HG03064 (cell line): ENCODE measurements around the gene ARHGEF38.

ENCODE experiments used
- ATAC-seq: cut with Tn5 transposase; IDR thresholded peaks from one replicate; pipeline ENCODE4 v1.9.1; 2021; ENCODE audit warnings: low read depth; ENCODE audit not compliant: unreplicated experiment

The ARHGEF38 gene

DNA sequence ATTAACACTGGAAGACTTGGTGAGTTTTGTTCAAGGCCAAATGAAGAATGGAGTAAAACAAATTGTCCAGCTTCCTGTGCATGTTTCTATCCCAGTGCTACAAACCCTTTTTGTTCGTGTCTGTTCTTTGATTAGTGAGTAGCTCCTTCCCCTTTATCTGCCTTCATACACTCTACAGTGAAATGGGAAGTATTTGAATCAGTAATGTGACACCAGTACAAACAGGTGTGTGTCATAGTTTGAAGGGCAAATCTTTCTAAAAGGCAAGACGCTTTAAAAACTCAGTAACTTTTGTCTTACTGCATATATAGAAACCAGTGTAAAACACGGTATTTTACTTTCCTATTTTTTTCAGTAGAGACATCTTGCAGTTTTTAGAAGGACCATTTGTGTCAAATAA lies 5.9 kb downstream of the ARHGEF38 start:
- no peak for ATAC-seq

DNA sequence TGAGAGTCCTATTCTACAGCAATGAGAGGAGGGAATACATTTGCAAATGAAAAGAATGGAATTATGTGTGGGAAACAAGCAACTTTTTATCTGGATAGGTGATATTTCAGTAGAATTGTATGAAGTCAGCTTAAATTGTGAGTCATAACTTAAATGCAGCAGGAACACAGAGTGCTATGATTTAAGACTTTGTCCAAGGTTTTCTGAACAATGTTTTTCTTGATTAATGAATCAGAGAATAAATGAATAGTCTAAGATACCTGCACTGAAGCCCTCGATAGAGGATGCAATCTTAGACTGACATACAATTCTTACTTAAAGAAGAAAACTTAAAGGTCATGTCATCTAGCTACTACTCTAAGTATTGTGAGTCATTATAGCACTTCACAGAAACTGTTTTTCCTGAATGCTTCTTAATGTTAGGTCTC lies 8.0 kb downstream of the ARHGEF38 start:
- ATAC-seq: no peak

DNA sequence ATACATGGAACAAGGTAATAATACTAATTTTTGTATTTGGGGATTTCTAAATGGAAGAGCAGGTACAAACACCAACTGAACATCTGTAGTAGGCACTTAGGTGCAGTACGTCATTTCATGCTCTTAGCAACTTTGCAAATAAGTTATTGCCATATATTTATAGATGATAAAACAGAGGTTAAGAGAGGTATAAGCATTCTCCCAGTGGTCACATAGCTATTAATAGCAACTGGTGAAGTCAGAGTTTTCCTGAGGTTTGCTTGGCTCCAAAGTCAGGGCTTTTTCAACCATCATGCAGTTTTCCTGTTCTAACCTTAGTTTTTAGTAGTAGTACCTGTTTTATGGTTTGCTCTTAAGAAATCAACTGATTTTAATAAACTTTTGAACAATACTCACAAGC lies 10.9 kb downstream of the ARHGEF38 start:
- ATAC-seq: no peak

DNA sequence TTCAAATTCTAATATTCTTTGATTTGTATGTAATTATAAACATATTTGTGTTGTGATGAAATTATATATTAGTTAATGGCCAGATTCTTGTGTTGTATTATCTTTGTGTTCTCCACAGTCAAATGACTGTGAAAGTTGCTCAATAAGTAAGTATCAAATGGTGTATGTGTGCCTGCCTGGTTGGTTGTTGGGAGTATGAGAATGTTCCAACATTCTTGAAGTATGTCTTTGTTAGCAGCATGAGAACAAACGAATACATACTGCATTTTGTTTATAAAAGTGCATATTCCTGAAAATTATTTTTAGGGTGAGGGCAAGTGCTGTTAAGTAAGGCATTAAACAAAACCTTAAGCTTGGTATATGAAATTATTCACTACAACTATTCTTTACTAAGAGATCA lies 16.2 kb downstream of the ARHGEF38 start:
- ATAC-seq: no peak

DNA sequence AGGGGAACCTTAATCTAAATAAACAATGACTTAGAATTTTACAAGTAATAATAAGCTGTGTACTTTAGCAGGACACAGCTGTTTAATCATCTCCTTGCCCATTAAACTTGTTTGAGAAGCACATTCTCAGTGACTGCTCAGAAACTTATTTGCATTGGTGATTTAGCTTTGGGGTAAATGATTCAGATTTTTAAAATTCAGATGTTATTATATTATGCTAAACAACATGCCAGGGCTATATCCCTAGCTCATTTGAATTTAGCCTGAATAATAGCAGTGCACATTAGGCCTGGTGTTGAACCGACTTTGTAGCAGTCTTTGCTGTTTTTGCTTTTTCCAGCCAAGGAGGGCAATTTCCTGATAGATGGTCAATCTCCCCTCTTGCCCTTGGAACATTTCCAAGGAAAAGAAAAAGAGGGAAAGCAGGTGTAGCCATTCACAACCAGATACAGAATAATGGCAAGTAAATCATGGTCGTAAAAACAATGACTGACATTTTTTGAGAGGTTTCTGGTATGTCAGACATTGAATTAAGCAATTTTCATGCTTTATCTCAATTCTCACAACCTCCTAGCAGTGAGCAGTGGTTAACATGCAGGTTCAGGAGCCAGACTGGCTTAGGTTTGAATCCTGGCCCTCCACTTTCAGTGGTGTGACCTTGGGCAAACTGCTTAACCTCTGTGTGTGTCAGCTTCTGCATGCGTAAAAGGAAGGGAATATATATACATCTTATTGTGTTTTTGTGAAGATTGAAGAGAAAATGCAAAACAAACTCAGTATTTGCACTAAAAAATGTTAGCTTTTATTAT lies 16.8 kb downstream of the ARHGEF38 start:
- ATAC-seq: no peak

DNA sequence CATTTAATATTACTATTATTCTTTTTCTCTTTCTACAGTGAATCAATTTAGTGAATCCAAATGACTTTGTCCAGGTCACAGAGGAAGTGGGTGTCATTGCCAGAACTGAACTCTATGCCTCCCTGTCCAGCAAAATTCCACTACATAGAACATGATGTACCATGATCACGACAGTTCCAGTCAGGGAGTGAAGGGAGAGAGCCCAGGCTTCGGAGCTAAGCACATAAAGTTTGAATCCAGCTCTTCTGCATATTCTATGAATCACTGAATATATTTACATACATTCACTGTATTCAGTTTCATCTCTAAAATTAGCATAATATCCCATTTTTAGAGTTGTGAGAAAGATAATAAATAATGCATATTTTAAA lies 17.4 kb downstream of the ARHGEF38 start:
- no peak for ATAC-seq

DNA sequence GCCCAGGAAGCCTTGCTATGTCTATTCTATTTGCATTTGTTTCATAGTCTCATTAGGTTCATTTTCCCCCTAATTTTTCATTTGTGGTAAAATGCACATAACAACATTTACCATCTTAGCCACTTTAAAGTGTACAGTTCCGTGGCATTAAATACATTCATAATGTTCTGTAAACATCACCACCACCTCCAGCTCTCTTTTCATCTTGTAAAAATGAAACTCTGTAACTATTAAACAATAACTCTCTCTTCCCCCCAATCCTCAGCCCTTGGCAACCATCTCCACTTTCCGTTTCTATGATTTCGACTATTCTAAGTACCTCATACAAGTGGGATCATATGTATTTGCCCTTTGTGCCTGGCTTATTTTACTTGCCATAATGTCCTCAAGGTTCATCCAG lies 19.9 kb downstream of the ARHGEF38 start:
- ATAC-seq: no peak

DNA sequence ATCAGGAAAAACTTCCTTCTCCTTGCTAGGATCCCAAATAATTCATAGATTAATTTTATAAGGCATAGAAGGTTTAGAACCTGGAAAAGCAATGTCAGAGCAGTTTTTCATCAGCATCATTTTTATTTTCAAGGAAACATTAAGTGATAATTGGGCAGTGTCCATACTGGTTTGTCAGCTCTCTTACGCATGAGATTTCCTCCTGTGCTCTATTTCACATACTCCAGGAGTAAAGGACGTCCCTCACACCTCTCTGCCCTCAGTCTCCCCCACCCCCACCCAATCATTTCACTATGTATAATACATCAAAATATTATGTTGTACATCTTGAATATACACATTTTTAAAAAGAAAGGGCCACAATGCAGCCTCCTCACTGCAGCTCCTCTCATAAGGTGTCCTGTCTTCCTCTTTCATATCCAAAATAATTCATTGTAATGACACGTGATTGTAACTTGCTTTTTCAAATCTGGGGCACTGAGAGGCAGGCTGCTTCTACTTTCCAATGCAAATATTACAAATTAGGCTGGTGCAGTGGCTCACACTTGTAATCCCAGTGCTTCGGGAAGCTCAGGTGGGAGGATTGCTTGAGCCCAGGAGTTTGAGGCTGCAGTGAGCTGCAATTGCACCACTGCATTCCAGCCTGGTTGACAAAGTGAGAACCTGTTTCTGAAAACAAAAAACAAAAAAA lies 34.4 kb downstream of the ARHGEF38 start:
- ATAC-seq: no peak

DNA sequence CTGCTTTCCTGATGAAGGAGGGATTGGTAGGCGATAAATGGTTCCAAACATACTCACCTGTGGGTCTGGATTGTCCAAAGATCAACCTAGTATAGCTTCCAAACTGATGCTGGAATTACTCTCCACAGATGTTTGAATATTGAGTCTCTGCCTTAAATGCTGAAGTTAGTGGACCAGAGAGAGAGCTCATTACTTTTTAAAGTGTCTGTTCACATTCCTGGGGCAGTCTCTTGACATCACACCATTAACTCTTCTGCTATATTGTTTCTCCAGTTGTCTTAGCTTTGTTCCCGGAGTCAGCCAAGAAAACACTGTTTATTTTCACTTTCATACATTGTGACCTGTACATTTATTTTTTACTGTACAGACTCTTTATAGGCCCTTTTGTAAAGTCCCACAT lies 35.4 kb downstream of the ARHGEF38 start:
- no peak for ATAC-seq

DNA sequence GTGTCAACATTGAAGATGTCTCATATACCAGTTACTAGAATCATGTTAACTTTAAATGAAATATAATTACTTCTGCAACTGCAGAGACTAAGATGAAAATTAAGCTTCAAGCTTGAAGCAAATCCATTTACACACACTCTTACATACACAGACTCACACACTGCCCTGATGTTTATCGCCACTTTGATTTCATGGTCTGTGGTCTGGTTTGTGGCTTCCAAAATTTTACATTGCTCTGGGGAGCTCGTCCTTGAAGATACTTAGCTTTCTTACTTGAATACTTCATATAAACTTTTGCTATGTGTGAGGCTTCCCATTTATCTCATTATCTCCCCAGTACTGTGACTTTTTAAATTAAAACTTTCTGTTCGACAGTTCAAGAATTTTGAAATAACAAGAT lies 35.8 kb downstream of the ARHGEF38 start:
- no peak for ATAC-seq

DNA sequence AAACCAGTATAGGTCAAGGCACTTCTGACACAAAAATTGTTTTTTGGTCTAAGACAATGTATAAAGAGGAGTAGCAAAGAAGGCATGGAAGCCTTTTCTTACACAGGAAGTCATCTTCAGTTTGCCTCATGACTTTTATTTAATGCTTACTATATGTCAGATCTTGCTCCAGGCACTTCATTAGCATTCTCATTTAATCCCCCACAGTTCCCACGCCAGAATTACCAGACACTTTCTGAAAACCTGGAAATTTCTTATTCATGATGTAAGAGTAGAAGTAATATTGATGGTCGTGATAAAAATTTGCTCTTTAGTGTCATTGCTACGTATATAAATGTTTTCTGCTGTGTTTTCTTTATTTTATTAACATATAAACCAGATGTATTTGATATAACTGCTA lies 39.2 kb downstream of the ARHGEF38 start:
- ATAC-seq: no peak

DNA sequence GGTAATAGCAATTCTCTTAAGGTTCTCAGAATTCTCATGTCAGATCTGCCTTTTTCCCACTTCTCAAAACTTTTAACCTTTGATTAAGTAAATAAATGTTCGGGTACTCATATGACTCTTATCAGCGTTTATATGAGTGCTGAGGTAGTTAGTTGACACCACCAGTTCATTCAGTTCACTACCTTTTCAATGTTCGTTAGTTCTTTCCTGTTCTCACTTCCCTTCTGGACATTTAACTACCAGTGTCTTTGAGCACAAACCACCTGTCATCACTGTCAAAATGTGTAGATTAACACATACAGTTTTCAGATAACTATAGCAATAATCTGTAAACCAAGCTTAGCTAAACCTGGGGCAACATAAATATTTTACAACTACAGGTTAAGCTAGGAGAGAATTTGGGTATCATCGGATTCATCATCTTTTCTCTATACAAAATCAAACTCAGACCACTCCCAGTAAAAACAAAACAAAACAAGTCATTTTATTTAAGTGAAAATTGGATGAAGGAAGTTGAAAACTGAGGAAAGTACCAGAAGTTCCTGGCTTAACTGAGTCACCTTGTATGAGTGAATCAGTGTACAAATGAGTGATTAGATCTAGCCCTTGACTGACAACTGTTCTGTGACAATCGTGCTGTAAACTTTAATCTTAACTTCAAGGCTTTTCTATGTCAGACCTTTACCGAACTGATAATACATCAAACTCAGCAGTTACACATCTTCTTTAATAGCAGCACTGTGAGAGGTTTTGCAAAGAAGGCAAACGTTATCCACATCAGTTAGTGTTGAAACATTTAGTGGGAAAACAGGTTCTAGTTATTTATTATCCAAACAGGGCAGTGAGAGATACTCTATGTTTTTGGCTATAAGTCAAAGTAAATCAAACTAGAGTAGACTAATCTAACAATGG lies 41.9 kb downstream of the ARHGEF38 start:
- ATAC-seq: peak; percentile 78

DNA sequence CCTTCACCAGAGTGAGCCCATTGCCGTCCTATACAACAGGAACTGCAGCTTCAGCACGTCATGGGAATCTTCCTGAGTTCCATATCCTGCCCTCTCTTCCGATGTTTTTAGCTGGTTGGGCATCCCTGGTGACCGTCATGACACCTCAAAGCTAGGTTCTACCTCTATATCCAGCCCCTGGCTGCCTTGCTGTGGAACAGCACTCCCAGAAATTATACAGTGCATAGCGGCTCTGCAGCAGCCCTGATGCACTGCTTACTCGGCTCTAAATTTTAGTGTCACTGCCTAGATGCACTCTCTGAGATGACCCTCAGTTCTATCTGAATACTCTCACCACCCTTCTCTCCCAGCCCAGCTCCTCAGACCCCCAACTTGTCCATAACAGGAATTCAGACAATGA lies 44.3 kb downstream of the ARHGEF38 start:
- ATAC-seq: no peak

DNA sequence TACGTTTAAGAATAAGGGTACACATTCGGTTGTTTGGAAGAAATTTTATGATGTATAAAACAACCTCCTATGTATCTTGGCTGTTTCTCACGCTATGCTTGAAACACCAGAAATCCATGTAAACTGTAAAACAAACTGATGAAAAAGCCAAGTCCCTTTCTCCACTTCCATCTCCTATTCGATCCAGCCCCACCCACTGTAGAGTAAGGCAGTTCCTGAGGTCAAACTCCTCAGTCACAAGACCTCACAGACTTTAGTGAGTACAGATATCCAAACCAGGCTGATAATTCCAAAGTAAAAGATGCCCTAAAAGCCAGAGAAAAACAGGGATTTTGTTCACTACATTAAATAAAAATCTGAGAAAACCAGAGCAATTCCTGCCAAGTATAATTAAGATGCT lies 45.6 kb downstream of the ARHGEF38 start:
- ATAC-seq: no peak

DNA sequence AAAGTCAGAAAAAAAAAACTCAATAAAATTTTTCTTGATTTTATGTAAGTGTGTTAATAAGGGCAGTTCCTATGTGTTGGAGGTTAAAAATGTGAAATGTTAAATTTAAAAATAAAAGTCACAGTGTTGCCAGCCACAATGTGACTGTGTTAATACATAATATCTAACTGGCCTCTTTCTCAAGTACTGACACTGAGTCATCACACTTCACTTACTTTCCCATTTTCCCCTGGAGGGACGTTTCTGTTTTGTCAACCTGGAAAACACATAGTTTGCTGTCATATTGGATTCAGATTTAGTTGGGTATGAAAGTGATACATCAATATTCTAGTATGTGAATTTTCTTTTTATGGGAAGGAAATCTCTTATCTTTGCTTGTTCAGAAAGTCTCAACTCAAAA lies 46.4 kb downstream of the ARHGEF38 start:
- ATAC-seq: no peak

DNA sequence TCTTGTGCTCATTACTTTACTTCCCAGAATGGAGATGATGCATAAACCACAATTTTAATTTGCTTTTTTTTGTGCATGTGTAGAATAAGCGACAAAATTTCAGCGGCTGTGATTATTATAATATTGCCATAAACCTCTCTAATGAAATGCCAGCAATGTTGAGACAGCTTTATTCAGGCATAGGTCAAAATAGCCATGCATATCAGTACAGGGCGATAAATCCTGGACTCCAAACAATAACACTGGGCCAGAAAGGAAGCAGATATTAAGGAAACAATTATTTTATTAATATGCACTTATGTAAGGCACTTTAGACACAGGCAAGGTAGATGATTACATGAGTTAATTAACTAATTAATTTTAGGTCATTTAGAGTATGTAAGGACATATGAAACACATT lies 47.1 kb downstream of the ARHGEF38 start:
- ATAC-seq: no peak

DNA sequence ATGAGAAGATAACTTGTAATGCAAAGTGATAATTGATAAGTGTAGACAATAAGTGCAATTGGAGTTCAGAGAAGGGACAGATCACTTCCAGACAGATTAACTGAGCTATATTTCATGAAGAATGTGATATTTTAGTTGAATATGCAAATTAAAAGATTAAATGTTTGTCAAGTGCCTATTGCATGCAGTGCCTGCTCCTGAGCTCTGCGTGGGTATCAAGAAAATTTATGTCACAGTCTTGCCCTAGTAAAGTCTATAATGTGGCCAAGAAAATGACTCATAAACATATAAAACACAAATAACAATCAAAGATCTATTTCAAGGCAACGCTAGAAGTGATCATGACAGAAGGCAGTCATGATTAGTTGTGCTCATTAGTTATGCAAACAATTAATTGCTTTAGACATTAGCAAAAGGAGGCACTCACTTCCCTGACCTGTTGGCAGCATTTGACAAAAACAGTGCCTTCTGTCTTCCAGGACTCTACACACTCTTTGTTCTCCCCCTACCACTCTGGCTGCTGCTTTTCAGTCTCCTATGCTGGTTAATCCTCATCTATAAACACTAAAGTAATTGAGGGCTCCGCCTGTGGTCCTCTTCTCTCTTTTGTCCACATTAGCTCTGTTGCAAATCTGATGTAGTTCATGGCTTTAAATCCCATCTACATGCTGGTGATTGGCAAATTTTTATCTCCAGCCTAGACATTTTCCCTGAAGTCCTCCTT lies 47.7 kb downstream of the ARHGEF38 start:
- ATAC-seq: no peak

DNA sequence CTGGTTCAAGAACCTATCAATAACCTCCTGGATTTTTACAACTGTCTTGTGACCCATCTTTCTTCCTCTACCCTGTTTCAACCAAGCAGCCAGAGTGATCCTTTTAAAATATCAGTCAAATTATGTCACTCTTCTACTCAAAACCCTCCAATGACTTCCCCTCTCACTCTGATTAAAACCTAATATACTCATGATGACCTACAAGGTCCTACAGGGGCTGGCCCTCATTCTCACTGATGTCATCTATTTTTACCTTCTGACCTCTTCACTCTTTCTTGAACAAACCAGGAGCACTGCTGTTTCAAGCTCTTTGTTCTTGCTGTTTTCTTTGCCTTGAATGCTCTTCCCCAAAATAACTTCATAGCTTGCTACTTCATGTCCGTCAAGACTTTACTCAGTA lies 48.5 kb downstream of the ARHGEF38 start:
- ATAC-seq: no peak

DNA sequence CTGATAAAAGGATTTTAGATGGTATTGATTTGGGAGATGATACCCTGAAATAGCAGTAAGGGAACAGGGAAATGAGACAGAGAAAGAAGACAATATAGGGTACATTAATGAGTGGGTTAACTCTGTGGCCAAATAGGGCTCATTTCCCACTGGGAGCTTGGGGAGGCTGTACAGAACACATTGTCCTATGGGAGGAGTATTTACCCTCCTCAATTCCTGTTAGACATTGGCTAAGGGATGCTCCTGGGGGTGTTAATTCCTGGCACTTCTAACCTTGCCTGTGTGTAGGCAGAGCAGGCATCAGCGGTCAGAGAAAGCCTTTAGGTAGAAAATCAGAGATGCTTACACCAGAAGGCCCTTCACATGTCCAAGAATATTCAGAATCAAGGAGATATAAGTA lies 49.0 kb downstream of the ARHGEF38 start:
- no peak for ATAC-seq

DNA sequence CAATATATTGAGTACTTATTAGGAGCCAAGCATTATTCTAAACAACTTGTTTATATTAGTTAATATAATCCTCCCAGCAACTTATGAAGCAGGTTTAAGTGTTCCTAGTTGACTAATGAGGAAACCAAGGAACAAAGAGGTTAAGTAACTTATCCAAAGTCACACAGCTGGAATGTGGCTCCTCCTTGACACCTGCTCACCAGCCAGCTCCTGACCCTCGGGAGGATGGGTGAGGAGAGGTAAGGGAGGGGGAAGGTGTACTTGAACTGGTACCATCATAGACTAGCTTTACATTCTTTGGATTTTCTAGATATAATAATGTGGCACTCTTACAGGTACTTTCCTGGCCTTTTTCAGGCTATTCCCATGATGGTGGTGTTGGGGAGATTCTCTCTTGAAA lies 50.7 kb downstream of the ARHGEF38 start:
- no peak for ATAC-seq

DNA sequence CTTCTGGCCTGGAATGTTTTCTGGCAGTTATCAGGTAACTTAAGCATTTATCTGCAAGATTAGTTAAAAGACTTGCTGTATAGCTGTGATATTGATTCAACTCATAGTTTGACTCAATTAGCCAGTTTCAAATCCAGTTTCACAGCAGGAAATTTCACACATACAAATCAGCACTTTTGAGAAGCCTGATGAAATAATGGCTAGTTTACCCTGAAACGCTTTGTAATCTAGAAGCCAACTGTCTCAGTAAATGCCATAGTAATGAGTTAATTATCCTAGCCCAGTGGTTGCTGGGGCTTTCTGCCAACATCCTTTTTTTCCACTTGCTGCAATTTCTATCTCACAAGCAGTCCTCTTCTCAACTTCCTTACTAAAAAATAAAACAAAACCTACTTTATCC lies 53.1 kb downstream of the ARHGEF38 start:
- no peak for ATAC-seq
